Stimulated activated naive CD8-positive, alpha-beta T cell treated with anti-CD3 and anti-CD28 coated beads, Interleukin-15, Interleukin-2, amounts not matched to agents 100 ng/mL and 50 ng/mL, for 24 hours (primary cell): ENCODE results near the gene PYM1.

Experiments
- H3K27ac Mint-ChIP-seq: one replicate; pipeline ENCODE4 v1.8.0; 2021; ENCODE audit warnings: mild to moderate bottlenecking, mixed read lengths
- H3K27me3 Mint-ChIP-seq: one replicate; pipeline ENCODE4 v1.8.0; 2021; ENCODE audit warnings: mixed read lengths
- H3K36me3 Mint-ChIP-seq: one replicate; pipeline ENCODE4 v1.8.0; 2021; ENCODE audit warnings: low read depth, mixed read lengths
- H3K4me1 Mint-ChIP-seq: one replicate; pipeline ENCODE4 v1.8.0; 2021; ENCODE audit warnings: low read depth, mixed read lengths
- H3K4me3 Mint-ChIP-seq: one replicate; pipeline ENCODE4 v1.8.0; 2021; ENCODE audit warnings: mild to moderate bottlenecking, mixed read lengths
- H3K9me3 Mint-ChIP-seq: one replicate; pipeline ENCODE4 v1.8.0; 2021; ENCODE audit warnings: mixed read lengths

PYM1 gene

GRCh38 chr12:55955800-55956508 is 28.3 kb upstream of the PYM1 start:
- no peaks in the 10 kb centered on the region for H3K27me3 Mint-ChIP-seq
- no peaks in the 10 kb centered on the region for H3K9me3 Mint-ChIP-seq
- no peak overlapping the region for H3K4me3 Mint-ChIP-seq
- peaks cover 12% of the 10 kb centered on the region for H3K4me1 Mint-ChIP-seq
- peaks cover 41% of the 10 kb centered on the region for H3K36me3 Mint-ChIP-seq
- H3K27ac Mint-ChIP-seq = peak overlapping the region; percentile 24

- no peak overlapping the region for H3K27ac Mint-ChIP-seq
- H3K9me3 Mint-ChIP-seq = no peaks in the 10 kb centered on the region
- no peaks in the 10 kb centered on the region for H3K27me3 Mint-ChIP-seq
- peaks cover 44% of the 10 kb centered on the region for H3K36me3 Mint-ChIP-seq
- H3K4me1 Mint-ChIP-seq = peaks cover 12% of the 10 kb centered on the region
- H3K4me3 Mint-ChIP-seq = no peak overlapping the region
These were observed 27.6 kb upstream of the PYM1 start for GRCh38 chr12:55955344-55955743.

GRCh38 chr12:55946553-55946952 is 18.9 kb upstream of the PYM1 start:
- Mint-ChIP-seq H3K27ac (peak overlapping the region; percentile 81), H3K9me3 (no peaks in the 10 kb centered on the region), H3K36me3 (peaks cover 76% of the 10 kb centered on the region), H3K4me3 (no peak overlapping the region), H3K4me1 (peaks cover 42% of the 10 kb centered on the region), H3K27me3 (no peaks in the 10 kb centered on the region)

- peaks cover 90% of the 10 kb centered on the region for H3K36me3 Mint-ChIP-seq
- no peaks in the 10 kb centered on the region for H3K27me3 Mint-ChIP-seq
- H3K9me3 Mint-ChIP-seq = no peaks in the 10 kb centered on the region
- peaks cover 75% of the 10 kb centered on the region for H3K4me1 Mint-ChIP-seq
- H3K27ac Mint-ChIP-seq = peak overlapping the region; percentile 45
- H3K4me3 Mint-ChIP-seq = no peak overlapping the region
These were observed 15.0 kb upstream of the PYM1 start for GRCh38 chr12:55942577-55943136.

- Mint-ChIP-seq H3K27me3 (no peaks in the 10 kb centered on the region), H3K27ac (no peak overlapping the region), H3K4me1 (peaks cover 77% of the 10 kb centered on the region), H3K9me3 (no peaks in the 10 kb centered on the region), H3K4me3 (no peak overlapping the region), H3K36me3 (peaks cover 91% of the 10 kb centered on the region)
These were observed 14.4 kb upstream of the PYM1 start for GRCh38 chr12:55942055-55942454.

GRCh38 chr12:55940065-55940732 is 12.5 kb upstream of the PYM1 start:
- H3K27ac Mint-ChIP-seq = peak overlapping the region; percentile 70
- no peaks in the 10 kb centered on the region for H3K9me3 Mint-ChIP-seq
- H3K36me3 Mint-ChIP-seq = peaks cover 88% of the 10 kb centered on the region
- H3K4me3 Mint-ChIP-seq = no peak overlapping the region
- H3K27me3 Mint-ChIP-seq = no peaks in the 10 kb centered on the region
- peaks cover 77% of the 10 kb centered on the region for H3K4me1 Mint-ChIP-seq

GRCh38 chr12:55938826-55939501 is 11.3 kb upstream of the PYM1 start:
- Mint-ChIP-seq H3K4me3 (no peak overlapping the region), H3K27me3 (no peaks in the 10 kb centered on the region), H3K4me1 (peaks cover 80% of the 10 kb centered on the region), H3K27ac (peak overlapping the region; percentile 70), H3K36me3 (peaks cover 81% of the 10 kb centered on the region), H3K9me3 (no peaks in the 10 kb centered on the region)

GRCh38 chr12:55937981-55938380 is 10.3 kb upstream of the PYM1 start:
- Mint-ChIP-seq H3K36me3 (peaks cover 80% of the 10 kb centered on the region), H3K4me3 (no peak overlapping the region), H3K4me1 (peaks cover 90% of the 10 kb centered on the region), H3K9me3 (no peaks in the 10 kb centered on the region), H3K27me3 (no peaks in the 10 kb centered on the region), H3K27ac (peak overlapping the region; percentile 70)

- peak overlapping the region; percentile 97 for H3K27ac Mint-ChIP-seq
- H3K4me1 Mint-ChIP-seq = peaks cover 83% of the 10 kb centered on the region
- peaks cover 71% of the 10 kb centered on the region for H3K36me3 Mint-ChIP-seq
- H3K4me3 Mint-ChIP-seq = peak overlapping the region; percentile 95
- no peaks in the 10 kb centered on the region for H3K9me3 Mint-ChIP-seq
- H3K27me3 Mint-ChIP-seq = no peaks in the 10 kb centered on the region
These were observed 8.1 kb upstream of the PYM1 start for GRCh38 chr12:55935738-55936151.

GRCh38 chr12:55934773-55935172 is 7.1 kb upstream of the PYM1 start:
- Mint-ChIP-seq H3K4me3 (peak overlapping the region; percentile 95), H3K4me1 (peaks cover 83% of the 10 kb centered on the region), H3K27me3 (no peaks in the 10 kb centered on the region), H3K36me3 (peaks cover 63% of the 10 kb centered on the region), H3K27ac (peak overlapping the region; percentile 97), H3K9me3 (no peaks in the 10 kb centered on the region)

- Mint-ChIP-seq H3K4me1 (peaks cover 83% of the 10 kb centered on the region), H3K27ac (peak overlapping the region; percentile 97), H3K9me3 (no peaks in the 10 kb centered on the region), H3K4me3 (peak overlapping the region; percentile 95), H3K36me3 (peaks cover 56% of the 10 kb centered on the region), H3K27me3 (no peaks in the 10 kb centered on the region)
These were observed 6.4 kb upstream of the PYM1 start for GRCh38 chr12:55933799-55934742.

- Mint-ChIP-seq H3K36me3 (peaks cover 48% of the 10 kb centered on the region), H3K9me3 (no peaks in the 10 kb centered on the region), H3K27me3 (no peaks in the 10 kb centered on the region), H3K4me3 (peak overlapping the region; percentile 95), H3K4me1 (peaks cover 80% of the 10 kb centered on the region), H3K27ac (peak overlapping the region; percentile 97)
These were observed 5.6 kb upstream of the PYM1 start for GRCh38 chr12:55933169-55933798.

- Mint-ChIP-seq H3K27me3 (no peaks in the 10 kb centered on the region), H3K4me1 (peaks cover 77% of the 10 kb centered on the region), H3K9me3 (no peaks in the 10 kb centered on the region), H3K4me3 (peak overlapping the region; percentile 95), H3K36me3 (peaks cover 46% of the 10 kb centered on the region), H3K27ac (peak overlapping the region; percentile 97)
These were observed 4.8 kb upstream of the PYM1 start for GRCh38 chr12:55932551-55932910.
